Prostate gland (tissue), 2 donors: ENCODE measurements around the gene BNIP5. TPM values are rescaled to one million over a fixed set of nuclear protein-coding genes. Genes with fewer than 3 reads are reported as not detected.

Source experiments
- DNase-seq: peaks from one replicate; pipeline ENCODE4 v3.0.0-alpha.2; 2019; ENCODE audit warnings: low spot score
- H3K27ac ChIP-seq, 2 donors: fragments of 200-600 bp; sonication (generic); 2 replicates each; pipeline ENCODE4 v1.5.1; 2017 to 2019
- H3K27me3 ChIP-seq: fragments of 200-600 bp; sonication (generic); replicated peaks from 2 replicates; pipeline ENCODE4 v1.5.1; 2019; ENCODE audit not compliant: insufficient read depth
- H3K36me3 ChIP-seq, 2 donors: fragments of 200-600 bp; sonication (generic); 1 replicate in 1 of 2; 2 replicates in 1 of 2; pipeline versions ENCODE4 v1.5.1 to v1.8.1; 2017 to 2019
- H3K4me1 ChIP-seq: fragments of 200-600 bp; sonication (generic); replicated peaks from 2 replicates; pipeline ENCODE4 v1.5.1; 2019
- H3K4me3 ChIP-seq, 2 donors: fragments of 200-600 bp; sonication (generic); 2 replicates each; pipeline ENCODE4 v1.5.1; 2017 to 2019
- H3K9me3 ChIP-seq: fragments of 200-600 bp; sonication (generic); 2 replicates; pipeline ENCODE4 v1.5.1; 2017
- POLR2A ChIP-seq: fragments of 450-650 bp; IDR thresholded peaks from one replicate; pipeline ENCODE4 v1.6.1; 2016; ENCODE audit warnings: antibody characterized with exemption, mild to moderate bottlenecking
- POLR2AphosphoS5 ChIP-seq: sonication (generic); formaldehyde crosslinking; IDR thresholded peaks from one replicate; pipeline ENCODE4 v1.6.1; 2017; ENCODE audit warnings: antibody characterized with exemption
- WGBS: methylation state at CpG from one replicate; pipeline ENCODE4 v1.1.5; 2018; 5-methylcytosine and 5-hydroxymethylcytosine counted together
- intact Hi-C: fragments of 100-400 bp; cut with DNase I; formaldehyde crosslinking; loops from one replicate; pipeline ENCODE4 v1.14.2; 2022
- total RNA-seq, 2 donors: library from RNA; depleted of rRNA; stranded (reverse); fragments of >200 nt; gene quantifications; one replicate each; pipeline ENCODE4 v1.1.0, GENCODE V29; 2016
- TF ChIP-seq, protein P1 (sequence below), 4 experiments: fragments of 200-600 bp in 2 of 4; fragments of 450-650 bp in 2 of 4; sonication (generic) in 2 of 4; IDR thresholded peaks; 1 replicate in 3 of 4; 2 replicates in 1 of 4; pipeline ENCODE4 v1.5.1; 2016 to 2019; ENCODE audit warnings: antibody characterized with exemption in 4 of 4, mild to moderate bottlenecking in 2 of 4, moderate library complexity in 2 of 4

Gene BNIP5
- total RNA-seq, 2 donors from 2014 or later = 0.34 TPM; not detected in 1

DNA sequence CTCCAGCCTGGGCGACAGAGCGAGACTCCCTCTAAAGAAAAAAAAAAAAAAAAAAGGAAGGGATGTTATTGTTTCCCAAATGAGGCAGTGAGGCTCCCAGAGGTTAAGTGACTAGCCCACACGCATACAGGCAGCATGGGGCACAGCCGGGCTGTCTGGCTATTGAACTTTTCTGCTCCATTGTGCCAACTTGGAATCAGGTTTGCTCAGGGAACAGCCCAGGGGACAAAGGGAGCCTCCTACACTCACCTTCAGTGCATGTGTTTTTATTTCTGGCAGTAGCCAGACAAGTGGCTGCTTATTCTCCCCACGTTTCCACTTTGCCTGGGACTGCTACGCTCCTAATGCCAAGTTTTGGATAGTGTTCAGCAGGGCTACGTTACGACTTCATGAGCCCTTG lies 40.1 kb upstream of the BNIP5 start:
- Histone ChIP-seq H3K27me3 (no peaks in the 10 kb centered on the region), H3K36me3 (no peaks in the 10 kb centered on the region), H3K9me3 (no peaks in the 10 kb centered on the region), H3K4me1 (no peaks in the 10 kb centered on the region), H3K4me3 (no peak overlapping the region), H3K27ac (no peak overlapping the region)
- TF ChIP-seq POLR2A (no peak), POLR2AphosphoS5 (no peak)
- TF ChIP-seq, protein P1, sequence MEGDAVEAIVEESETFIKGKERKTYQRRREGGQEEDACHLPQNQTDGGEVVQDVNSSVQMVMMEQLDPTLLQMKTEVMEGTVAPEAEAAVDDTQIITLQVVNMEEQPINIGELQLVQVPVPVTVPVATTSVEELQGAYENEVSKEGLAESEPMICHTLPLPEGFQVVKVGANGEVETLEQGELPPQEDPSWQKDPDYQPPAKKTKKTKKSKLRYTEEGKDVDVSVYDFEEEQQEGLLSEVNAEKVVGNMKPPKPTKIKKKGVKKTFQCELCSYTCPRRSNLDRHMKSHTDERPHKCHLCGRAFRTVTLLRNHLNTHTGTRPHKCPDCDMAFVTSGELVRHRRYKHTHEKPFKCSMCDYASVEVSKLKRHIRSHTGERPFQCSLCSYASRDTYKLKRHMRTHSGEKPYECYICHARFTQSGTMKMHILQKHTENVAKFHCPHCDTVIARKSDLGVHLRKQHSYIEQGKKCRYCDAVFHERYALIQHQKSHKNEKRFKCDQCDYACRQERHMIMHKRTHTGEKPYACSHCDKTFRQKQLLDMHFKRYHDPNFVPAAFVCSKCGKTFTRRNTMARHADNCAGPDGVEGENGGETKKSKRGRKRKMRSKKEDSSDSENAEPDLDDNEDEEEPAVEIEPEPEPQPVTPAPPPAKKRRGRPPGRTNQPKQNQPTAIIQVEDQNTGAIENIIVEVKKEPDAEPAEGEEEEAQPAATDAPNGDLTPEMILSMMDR (IDR thresholded peaks at IDR 0.05) = no peak
- DNase-seq = no peak
- intact Hi-C loops = no loop called here
- WGBS = 85% methylated on average over 8 of the region's 8 CpGs

DNA sequence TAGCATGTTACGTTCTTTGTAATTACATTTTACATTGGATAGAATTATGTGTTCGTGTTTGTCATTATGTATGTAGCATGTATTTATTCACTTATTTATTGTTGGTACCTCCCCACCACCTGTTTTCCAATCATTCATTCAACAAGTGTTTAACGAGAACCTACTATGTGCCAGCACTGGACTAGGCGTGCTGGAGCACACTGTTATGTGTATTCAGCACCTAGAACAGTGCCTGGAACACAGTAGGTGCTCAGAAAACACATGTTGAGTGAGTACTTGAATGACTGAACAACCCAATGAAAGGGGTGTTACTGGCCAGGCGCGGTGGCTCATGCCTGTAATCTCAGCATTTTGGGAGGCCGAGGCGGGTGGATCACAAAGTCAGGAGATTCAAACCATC lies 39.5 kb upstream of the BNIP5 start:
- intact Hi-C loops = no loop called here
- TF ChIP-seq POLR2A (no peak), POLR2AphosphoS5 (no peak)
- TF ChIP-seq, protein P1 (IDR thresholded peaks at IDR 0.05) = no peak
- no peak overlapping the region for H3K27ac ChIP-seq

DNA sequence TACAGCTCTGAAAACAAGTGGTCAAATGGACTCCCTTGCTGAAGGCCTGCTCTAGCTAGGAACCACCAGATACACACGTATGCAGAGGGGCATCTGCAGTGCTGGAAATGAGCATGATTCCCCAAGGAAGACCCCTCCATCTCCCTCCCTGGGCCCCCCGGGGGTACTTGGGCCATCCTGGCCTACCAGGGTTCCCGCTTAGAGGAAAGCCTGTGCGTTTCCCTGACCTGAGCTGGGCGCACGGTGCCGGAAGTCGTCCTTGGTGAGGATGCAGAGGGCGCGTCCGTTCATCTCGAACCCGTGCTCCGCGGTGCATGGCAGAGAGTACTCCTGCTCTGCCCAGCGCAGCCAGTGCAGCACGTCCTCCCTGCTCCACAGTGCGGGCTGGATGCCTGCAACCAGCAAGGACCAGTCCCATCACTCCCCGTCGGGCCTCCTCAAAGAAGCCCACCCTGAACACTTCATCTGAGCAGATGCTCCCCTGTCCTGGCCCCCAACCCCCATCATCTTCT lies 39.0 kb upstream of the BNIP5 start:
- Histone ChIP-seq H3K9me3 (no peaks in the 10 kb centered on the region), H3K27me3 (no peaks in the 10 kb centered on the region), H3K36me3 (no peaks in the 10 kb centered on the region), H3K4me1 (no peaks in the 10 kb centered on the region), H3K4me3 (no peak overlapping the region), H3K27ac (no peak overlapping the region)
- TF ChIP-seq POLR2AphosphoS5 = no peak
- DNase-seq = no peak
- intact Hi-C loops = no loop called here
- 94% methylated on average over 20 of the region's 20 CpGs for WGBS

More for the DNA sequence above, 39.5 kb upstream of the BNIP5 start:
- 93% methylated on average over 8 of the region's 8 CpGs for WGBS
- DNase-seq = no peak
- H3K4me1 ChIP-seq = no peaks in the 10 kb centered on the region
- no peaks in the 10 kb centered on the region for H3K9me3 ChIP-seq
- no peak overlapping the region for H3K4me3 ChIP-seq
- H3K36me3 ChIP-seq = no peaks in the 10 kb centered on the region
- H3K27me3 ChIP-seq = no peaks in the 10 kb centered on the region

DNA sequence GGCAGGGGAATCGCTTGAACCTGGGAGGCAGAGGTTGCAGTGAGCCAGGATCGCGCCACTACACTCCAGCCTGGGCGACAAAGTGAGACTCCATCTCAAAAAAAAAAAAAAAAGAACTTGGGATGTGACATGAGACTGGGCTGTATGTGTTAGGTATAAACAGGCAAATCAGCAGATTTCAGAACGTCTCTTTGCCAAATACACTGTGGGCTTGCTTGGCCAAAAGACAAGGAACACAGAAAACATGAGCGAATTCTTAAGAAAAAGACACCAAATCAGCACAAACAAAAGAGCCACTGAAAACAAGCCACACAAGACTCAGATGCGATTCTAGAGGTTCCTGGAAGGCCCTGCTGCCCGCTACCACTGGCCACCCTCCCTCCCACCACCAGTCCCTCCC lies 38.3 kb upstream of the BNIP5 start:
- no peaks in the 10 kb centered on the region for H3K36me3 ChIP-seq
- WGBS = 82% methylated on average over 8 of the region's 8 CpGs
- H3K4me1 ChIP-seq = no peaks in the 10 kb centered on the region
- intact Hi-C loops = no loop called here
- H3K4me3 ChIP-seq = no peak overlapping the region
- H3K9me3 ChIP-seq = no peaks in the 10 kb centered on the region
- TF ChIP-seq POLR2AphosphoS5 = no peak
- TF ChIP-seq, protein P1 (IDR thresholded peaks at IDR 0.05) = no peak
- no peak for TF ChIP-seq POLR2A
- no peak overlapping the region for H3K27ac ChIP-seq
- DNase-seq = no peak
- no peaks in the 10 kb centered on the region for H3K27me3 ChIP-seq

DNA sequence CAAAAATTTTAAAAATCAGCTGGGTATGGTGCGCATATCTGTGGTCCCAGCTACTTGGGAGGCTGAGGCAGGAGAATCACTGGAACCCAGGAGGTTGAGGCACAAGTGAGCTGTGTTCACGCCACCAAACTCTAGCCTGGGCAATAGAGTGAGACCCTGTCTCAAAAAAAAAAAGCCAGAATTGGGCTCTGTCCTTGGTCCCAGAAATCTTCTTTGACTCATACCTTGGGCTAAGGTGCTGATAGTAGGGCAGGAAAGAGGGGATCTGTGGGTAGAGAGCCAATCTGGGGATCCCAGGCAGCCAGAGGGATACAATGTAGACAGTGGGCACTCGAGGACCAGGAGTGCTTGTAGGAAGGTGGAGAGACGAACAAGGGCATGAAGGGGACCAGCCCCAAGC lies 37.5 kb upstream of the BNIP5 start:
- Histone ChIP-seq H3K9me3 (no peaks in the 10 kb centered on the region), H3K27me3 (no peaks in the 10 kb centered on the region), H3K4me3 (no peak overlapping the region), H3K36me3 (no peaks in the 10 kb centered on the region), H3K4me1 (no peaks in the 10 kb centered on the region), H3K27ac (no peak overlapping the region)
- TF ChIP-seq, protein P1 (IDR thresholded peaks at IDR 0.05) = no peak
- TF ChIP-seq POLR2AphosphoS5 = no peak
- TF ChIP-seq POLR2A = no peak
- WGBS = 95% methylated on average over 4 of the region's 4 CpGs
- no peak for DNase-seq
- intact Hi-C loops = no loop called here
